OCI-LY7 (cell line): Measurements from ENCODE around the gene PODN. TPM values are rescaled to one million over a fixed set of nuclear protein-coding genes. Genes with fewer than 3 reads are reported as not detected.
A peak's percentile ranks its signal among the peaks of the same experiment; 100 is the strongest.

ENCODE experiments used
- BruUV-seq: library from RNA; stranded (reverse); fragments of 400-500 nt; replicated peaks from 2 replicates; lab custom pipeline; 2021; lab: Mats Ljungman, UMichigan
- CTCF ChIA-PET: fragments of 300-600 bp; sonication (Branson Sonifier 250); formaldehyde crosslinking; loops from one replicate; lab custom pipeline; 2022; ENCODE audit warnings: antibody characterized with exemption; ENCODE audit not compliant: unreplicated experiment; lab: Charles Lee
- POLR2A ChIA-PET: fragments of 300-600 bp; sonication (Branson Sonifier 250); formaldehyde crosslinking; loops from one replicate; lab custom pipeline; 2022; ENCODE audit warnings: antibody characterized with exemption; lab: Charles Lee
- DNase-seq: peaks from one replicate; pipeline ENCODE4 v3.0.0-alpha.2; 2015; ENCODE audit warnings: low spot score
- H2AFZ ChIP-seq: fragments of 200-600 bp; sonication (generic), shearing (Covaris generic); 2 replicates; pipeline ENCODE4 v1.6.1; 2014; ENCODE audit warnings: mild to moderate bottlenecking, antibody characterized with exemption, low read length, moderate library complexity
- H3K27ac ChIP-seq: fragments of 200-600 bp; sonication (generic); 2 replicates; pipeline ENCODE4 v1.5.1; 2014; ENCODE audit warnings: mixed run types, low read depth, mild to moderate bottlenecking, moderate library complexity, low read length, inconsistent platforms; ENCODE audit not compliant: poor library complexity, severe bottlenecking
- H3K36me3 ChIP-seq: fragments of 200-600 bp; sonication (generic); 2 replicates; pipeline ENCODE4 v1.6.1; 2014; ENCODE audit warnings: mild to moderate bottlenecking, antibody characterized with exemption, low read length, moderate library complexity, mixed read lengths; ENCODE audit not compliant: insufficient read depth
- H3K4me1 ChIP-seq: fragments of 200-600 bp; sonication (generic); 2 replicates; pipeline ENCODE4 v1.5.1; 2014; ENCODE audit warnings: mild to moderate bottlenecking, low read length; ENCODE audit not compliant: insufficient read depth, poor library complexity, severe bottlenecking
- H3K4me2 ChIP-seq: fragments of 200-600 bp; sonication (generic); 2 replicates; pipeline ENCODE4 v1.6.1; 2014; ENCODE audit warnings: mild to moderate bottlenecking, low read length
- H3K4me3 ChIP-seq: fragments of 200-600 bp; sonication (generic); 2 replicates; pipeline ENCODE4 v1.5.1; 2014; ENCODE audit warnings: mild to moderate bottlenecking, low read depth, low read length; ENCODE audit not compliant: poor library complexity, severe bottlenecking
- H3K79me2 ChIP-seq: fragments of 200-600 bp; sonication (generic); 2 replicates; pipeline ENCODE4 v1.6.1; 2016; ENCODE audit warnings: low read depth, mild to moderate bottlenecking, low read length, moderate library complexity, mixed read lengths; ENCODE audit not compliant: insufficient read depth
- H3K9me2 ChIP-seq: fragments of 200-600 bp; sonication (generic); 2 replicates; pipeline ENCODE4 v1.6.1; 2016; ENCODE audit warnings: mild to moderate bottlenecking, low read length, mixed read lengths; ENCODE audit not compliant: insufficient read depth
- H3K9me3 ChIP-seq: fragments of 200-600 bp; sonication (generic); 2 replicates; pipeline ENCODE4 v1.6.1; 2014; ENCODE audit warnings: mild to moderate bottlenecking, mixed run types, low read length, mixed read lengths
- H4K20me1 ChIP-seq: fragments of 200-600 bp; sonication (generic); 2 replicates; pipeline ENCODE4 v1.6.1; 2014; ENCODE audit warnings: mild to moderate bottlenecking, antibody characterized with exemption, low read length, moderate library complexity, mixed read lengths; ENCODE audit not compliant: insufficient read depth
- EZH2phosphoT487 ChIP-seq: fragments of 200-600 bp; sonication (generic); IDR thresholded peaks from 2 replicates; pipeline ENCODE4 v1.6.1; 2018; ENCODE audit warnings: low read depth, borderline replicate concordance, mild to moderate bottlenecking, mixed run types, antibody characterized with exemption, low read length, moderate library complexity, mixed read lengths
- intact Hi-C: fragments of 100-400 bp; cut with micrococcal nuclease; formaldehyde crosslinking; loops from one replicate; pipeline ENCODE4 v1.10.0; 2022; ENCODE audit not compliant: unreplicated experiment
- total RNA-seq, 2 experiments: library from RNA; depleted of rRNA in 1 of 2; stranded (reverse); fragments of >200 nt in 1 of 2; shearing (Covaris generic) in 1 of 2; gene quantifications; 2 replicates each; pipeline ENCODE4 v1.2.3, GENCODE V29; 2014 to 2022
- TF ChIP-seq, protein P1 (sequence below): fragments of 200-600 bp; sonication (generic); conservative IDR thresholded peaks from 2 replicates; pipeline ENCODE4 v1.5.1; 2014; ENCODE audit warnings: mild to moderate bottlenecking, antibody characterized with exemption, low read length, moderate library complexity, mixed read lengths

PODN gene
- total RNA-seq, 2 experiments from 2014 or later = not detected

DNA sequence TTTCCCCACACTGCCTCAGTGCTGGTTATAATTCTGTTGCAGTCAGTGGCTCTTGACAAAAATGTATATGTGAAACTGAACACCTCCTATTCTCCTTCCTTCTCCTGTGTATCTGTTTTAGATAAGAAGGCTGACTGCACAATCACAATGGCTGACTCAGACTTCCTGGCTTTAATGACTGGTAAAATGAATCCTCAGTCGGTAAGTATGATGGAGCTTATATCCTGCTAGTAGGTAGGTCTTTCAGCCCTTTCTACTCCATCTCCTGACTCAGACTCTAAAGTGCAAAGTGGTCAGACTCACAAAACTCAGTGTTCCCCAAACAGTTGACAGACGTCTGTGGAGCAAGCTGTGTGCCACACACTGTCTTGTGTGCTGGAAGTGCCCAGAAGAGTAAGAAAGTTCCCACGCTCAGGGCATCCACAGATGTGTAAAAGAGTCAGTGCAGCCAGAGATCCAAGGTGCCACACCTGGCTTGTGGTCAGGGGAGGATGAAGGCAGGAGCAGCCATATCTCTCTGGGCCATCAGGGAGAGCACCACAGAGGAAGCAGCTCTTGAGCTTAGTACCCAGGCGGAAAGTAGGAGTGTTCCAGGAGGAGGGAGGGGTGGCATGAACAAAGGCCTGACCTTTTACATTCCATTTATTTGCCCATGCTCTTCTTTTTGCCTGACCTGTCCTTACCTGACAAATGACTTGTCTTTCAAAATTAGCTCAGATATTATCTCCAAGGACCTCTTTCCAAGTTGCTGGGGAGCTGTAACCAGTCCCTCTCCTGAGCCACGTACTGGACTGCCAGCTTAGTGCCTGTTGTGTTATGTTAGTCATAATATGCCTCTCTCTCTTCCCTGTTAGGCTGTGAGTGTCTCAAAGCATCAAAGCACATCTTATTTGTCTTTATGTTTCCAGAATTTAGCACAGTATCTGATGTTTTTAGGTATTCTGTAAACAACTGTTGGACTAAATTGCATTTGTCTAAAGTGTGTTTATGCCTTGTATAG, 14.0 kb upstream of the PODN start:
- Histone ChIP-seq H3K9me3 (no peaks in the 10 kb centered on the region), H3K9me2 (no peaks in the 10 kb centered on the region), H4K20me1 (no peaks in the 10 kb centered on the region), H3K79me2 (no peaks in the 10 kb centered on the region), H2AFZ (no peak overlapping the region), H3K36me3 (peaks cover 5% of the 10 kb centered on the region; the same call in 1 of the 2 replicates), H3K4me3 (no peak overlapping the region), H3K4me1 (no peaks in the 10 kb centered on the region), H3K4me2 (no peak overlapping the region), H3K27ac (no peak overlapping the region)
- DNase-seq = peak; percentile 3
- POLR2A ChIA-PET = interaction anchor here (0.6 to 0.7 kb wide), 2 partner anchors 9 to 21 kb away, joined by 3 read pairs; no protein-coding TSS in a partner anchor
- CTCF ChIA-PET = no interaction called here
- TF ChIP-seq EZH2phosphoT487 = no peak
- TF ChIP-seq, protein P1, sequence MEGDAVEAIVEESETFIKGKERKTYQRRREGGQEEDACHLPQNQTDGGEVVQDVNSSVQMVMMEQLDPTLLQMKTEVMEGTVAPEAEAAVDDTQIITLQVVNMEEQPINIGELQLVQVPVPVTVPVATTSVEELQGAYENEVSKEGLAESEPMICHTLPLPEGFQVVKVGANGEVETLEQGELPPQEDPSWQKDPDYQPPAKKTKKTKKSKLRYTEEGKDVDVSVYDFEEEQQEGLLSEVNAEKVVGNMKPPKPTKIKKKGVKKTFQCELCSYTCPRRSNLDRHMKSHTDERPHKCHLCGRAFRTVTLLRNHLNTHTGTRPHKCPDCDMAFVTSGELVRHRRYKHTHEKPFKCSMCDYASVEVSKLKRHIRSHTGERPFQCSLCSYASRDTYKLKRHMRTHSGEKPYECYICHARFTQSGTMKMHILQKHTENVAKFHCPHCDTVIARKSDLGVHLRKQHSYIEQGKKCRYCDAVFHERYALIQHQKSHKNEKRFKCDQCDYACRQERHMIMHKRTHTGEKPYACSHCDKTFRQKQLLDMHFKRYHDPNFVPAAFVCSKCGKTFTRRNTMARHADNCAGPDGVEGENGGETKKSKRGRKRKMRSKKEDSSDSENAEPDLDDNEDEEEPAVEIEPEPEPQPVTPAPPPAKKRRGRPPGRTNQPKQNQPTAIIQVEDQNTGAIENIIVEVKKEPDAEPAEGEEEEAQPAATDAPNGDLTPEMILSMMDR = no peak
- BruUV-seq = no TSS peak
- intact Hi-C loops = no loop called here

DNA sequence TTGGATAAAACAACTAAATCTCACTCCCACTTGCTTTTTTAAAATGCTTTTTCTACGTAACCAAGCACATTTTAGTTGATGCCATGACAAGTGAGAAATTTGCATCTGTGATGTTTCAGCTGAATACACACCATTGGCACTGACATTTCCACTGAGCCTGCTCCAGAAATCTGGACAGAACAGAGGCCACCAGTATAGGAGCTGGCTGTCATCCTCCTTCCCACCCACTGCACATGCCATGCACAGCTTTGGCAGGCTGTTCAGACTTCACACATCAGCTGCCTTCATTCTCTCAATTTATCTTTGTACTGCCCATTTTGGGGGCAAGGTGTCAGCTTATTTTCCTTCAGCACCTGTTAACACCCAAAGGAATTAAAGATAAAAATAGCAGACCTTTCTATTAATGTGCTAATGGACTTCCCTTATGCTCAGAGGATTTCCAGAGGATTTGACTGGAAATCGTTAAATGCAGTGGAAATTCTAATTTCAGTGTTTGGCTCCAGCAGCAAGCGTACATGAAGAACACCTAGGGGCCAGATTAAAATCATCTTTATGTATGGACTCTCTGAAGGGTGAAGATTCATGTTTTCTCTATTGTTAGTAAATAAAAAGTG, 12.9 kb upstream of the PODN start:
- Histone ChIP-seq H3K4me2 (no peak overlapping the region), H2AFZ (no peak overlapping the region), H3K4me3 (no peak overlapping the region), H3K4me1 (no peaks in the 10 kb centered on the region), H3K36me3 (peaks cover 5% of the 10 kb centered on the region; the same call in 1 of the 2 replicates), H3K79me2 (no peaks in the 10 kb centered on the region), H4K20me1 (no peaks in the 10 kb centered on the region), H3K27ac (no peak overlapping the region), H3K9me3 (no peaks in the 10 kb centered on the region), H3K9me2 (no peaks in the 10 kb centered on the region)
- BruUV-seq = no TSS peak
- CTCF ChIA-PET = no interaction called here
- TF ChIP-seq EZH2phosphoT487 = no peak
- TF ChIP-seq, protein P1 = no peak
- DNase-seq = no peak
- intact Hi-C loops = no loop called here
- POLR2A ChIA-PET = interaction anchor here (0.5 to 0.9 kb wide), 3 partner anchors 8 to 917 kb away, joined by 3 read pairs; no protein-coding TSS in a partner anchor
